Hematopoietic multipotent progenitor cell treated with erythropoietin and hydrocortisone succinate and interleukin-3 and kit ligand, for 6 days (in vitro differentiated cells): ENCODE measurements around the gene IGSF9B.

Experiments
- DNase-seq: peaks from one replicate; pipeline ENCODE4 v3.0.0-alpha.2; 2015

The IGSF9B gene

GRCh38 chr11:133936136-133936535 lies 20.6 kb downstream of the IGSF9B start:
- no peak for DNase-seq

- no peak for DNase-seq
Observed at GRCh38 chr11:133935551-133935910, 21.2 kb downstream of the IGSF9B start.

- DNase-seq, result peak; percentile 73
Observed at GRCh38 chr11:133934599-133935550, 21.9 kb downstream of the IGSF9B start.

- no peak for DNase-seq
Observed at GRCh38 chr11:133934096-133934495, 22.7 kb downstream of the IGSF9B start.

GRCh38 chr11:133931449-133932060 lies 25.2 kb downstream of the IGSF9B start:
- DNase-seq, result no peak

GRCh38 chr11:133930767-133931448 lies 25.9 kb downstream of the IGSF9B start:
- no peak for DNase-seq

- DNase-seq, result no peak
Observed at GRCh38 chr11:133930053-133930766, 26.6 kb downstream of the IGSF9B start.

- no peak for DNase-seq
Observed at GRCh38 chr11:133929401-133930052, 27.2 kb downstream of the IGSF9B start.

GRCh38 chr11:133928628-133929059 lies 28.1 kb downstream of the IGSF9B start:
- peak; percentile 82 for DNase-seq

GRCh38 chr11:133927690-133928627 lies 28.8 kb downstream of the IGSF9B start:
- peak; percentile 80 for DNase-seq

- DNase-seq, result no peak
Observed at GRCh38 chr11:133926466-133927246, 30.1 kb downstream of the IGSF9B start.

GRCh38 chr11:133925756-133926155 lies 31.0 kb downstream of the IGSF9B start:
- DNase-seq, result no peak

- no peak for DNase-seq
Observed at GRCh38 chr11:133924661-133925060, 32.1 kb downstream of the IGSF9B start.

- no peak for DNase-seq
Observed at GRCh38 chr11:133922078-133922870, 34.5 kb downstream of the IGSF9B start.

GRCh38 chr11:133921513-133921912 lies 35.3 kb downstream of the IGSF9B start:
- no peak for DNase-seq

- no peak for DNase-seq
Observed at GRCh38 chr11:133921026-133921425, 35.7 kb downstream of the IGSF9B start.

GRCh38 chr11:133920109-133920990 lies 36.4 kb downstream of the IGSF9B start:
- no peak for DNase-seq

- no peak for DNase-seq
Observed at GRCh38 chr11:133919330-133920108, 37.2 kb downstream of the IGSF9B start.
